ENCODE results near the gene ALMS1.

GRCh38 chr2:73494031-73494430, 108.4 kb downstream of the ALMS1 start:
- TF ChIP-seq POLR2A (IDR thresholded peaks at IDR 0.05; ENCODE audit: low read depth, low read length) (no peak), POLR2AphosphoS5 (IDR thresholded peaks at IDR 0.05; ENCODE audit: low read depth, low read length) (no peak)

Measured in GM12892 (cell line).